Hepatocyte (in vitro differentiated cells): ENCODE measurements around the gene GLS.

Experiments
- EZH2 ChIP-seq: fragments of 200-600 bp; sonication (generic); IDR thresholded peaks from 2 replicates; pipeline ENCODE4 v1.6.1; 2016; ENCODE audit warnings: antibody characterized with exemption, mild to moderate bottlenecking, borderline replicate concordance
- TF ChIP-seq, protein P1 (sequence below): fragments of 200-600 bp; sonication (generic); IDR thresholded peaks from 2 replicates; pipeline ENCODE4 v1.5.1; 2016; ENCODE audit warnings: antibody characterized with exemption, mild to moderate bottlenecking; ENCODE audit not compliant: poor library complexity

DNA sequence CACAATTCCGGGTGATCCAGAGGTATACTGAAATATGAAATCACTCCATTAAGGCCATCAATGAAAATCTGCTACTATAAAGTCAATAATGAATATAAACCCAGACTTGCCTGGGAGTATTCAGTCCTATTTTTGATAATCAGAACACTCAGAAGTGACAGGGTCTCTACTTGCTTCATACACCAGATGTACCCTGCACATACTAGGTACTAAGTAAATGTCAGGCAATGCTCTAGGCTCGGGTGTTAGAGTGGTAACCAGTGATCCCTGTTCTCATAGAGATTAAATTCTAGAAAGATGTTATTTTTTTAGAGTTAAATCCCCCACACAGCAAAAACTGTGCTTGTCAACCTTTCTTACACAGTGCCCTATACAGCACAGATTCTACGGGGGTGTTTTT, 121.0 kb downstream of the GLS start:
- TF ChIP-seq, protein P1, sequence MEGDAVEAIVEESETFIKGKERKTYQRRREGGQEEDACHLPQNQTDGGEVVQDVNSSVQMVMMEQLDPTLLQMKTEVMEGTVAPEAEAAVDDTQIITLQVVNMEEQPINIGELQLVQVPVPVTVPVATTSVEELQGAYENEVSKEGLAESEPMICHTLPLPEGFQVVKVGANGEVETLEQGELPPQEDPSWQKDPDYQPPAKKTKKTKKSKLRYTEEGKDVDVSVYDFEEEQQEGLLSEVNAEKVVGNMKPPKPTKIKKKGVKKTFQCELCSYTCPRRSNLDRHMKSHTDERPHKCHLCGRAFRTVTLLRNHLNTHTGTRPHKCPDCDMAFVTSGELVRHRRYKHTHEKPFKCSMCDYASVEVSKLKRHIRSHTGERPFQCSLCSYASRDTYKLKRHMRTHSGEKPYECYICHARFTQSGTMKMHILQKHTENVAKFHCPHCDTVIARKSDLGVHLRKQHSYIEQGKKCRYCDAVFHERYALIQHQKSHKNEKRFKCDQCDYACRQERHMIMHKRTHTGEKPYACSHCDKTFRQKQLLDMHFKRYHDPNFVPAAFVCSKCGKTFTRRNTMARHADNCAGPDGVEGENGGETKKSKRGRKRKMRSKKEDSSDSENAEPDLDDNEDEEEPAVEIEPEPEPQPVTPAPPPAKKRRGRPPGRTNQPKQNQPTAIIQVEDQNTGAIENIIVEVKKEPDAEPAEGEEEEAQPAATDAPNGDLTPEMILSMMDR: no peak
- TF ChIP-seq EZH2: no peak
